ENCODE results near the gene CCDC18.

The CCDC18 gene

GRCh38 chr1:93296555-93297154 is 116.1 kb downstream of the CCDC18 start:
- DNase-seq (ENCODE audit: low read depth in 1 of 2, low spot score in 1 of 2) = no peak

DNA sequence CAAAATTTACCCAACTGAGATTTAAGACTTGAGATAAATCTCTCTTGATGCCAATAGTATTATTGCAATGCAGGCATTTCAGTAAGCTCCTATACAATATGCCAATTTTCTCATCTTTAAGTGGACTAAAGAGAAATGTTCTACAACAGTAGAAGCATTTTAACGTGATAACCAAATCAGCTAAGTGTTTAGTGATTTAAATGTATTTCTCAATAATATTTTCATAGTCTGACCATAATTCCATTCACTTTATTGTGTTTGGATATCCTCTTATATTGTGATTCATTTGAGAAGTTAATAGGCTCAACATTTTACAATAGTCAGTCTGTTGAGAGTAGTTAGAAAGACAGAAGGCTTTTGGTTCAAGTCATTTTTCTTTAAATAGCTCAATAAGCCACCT is 120.6 kb downstream of the CCDC18 start:
- no peak for DNase-seq (ENCODE audit: low read depth in 1 of 2, low spot score in 1 of 2)

GRCh38 chr1:93302078-93302477 is 121.6 kb downstream of the CCDC18 start:
- DNase-seq (ENCODE audit: low read depth in 1 of 2, low spot score in 1 of 2) = no peak

DNA sequence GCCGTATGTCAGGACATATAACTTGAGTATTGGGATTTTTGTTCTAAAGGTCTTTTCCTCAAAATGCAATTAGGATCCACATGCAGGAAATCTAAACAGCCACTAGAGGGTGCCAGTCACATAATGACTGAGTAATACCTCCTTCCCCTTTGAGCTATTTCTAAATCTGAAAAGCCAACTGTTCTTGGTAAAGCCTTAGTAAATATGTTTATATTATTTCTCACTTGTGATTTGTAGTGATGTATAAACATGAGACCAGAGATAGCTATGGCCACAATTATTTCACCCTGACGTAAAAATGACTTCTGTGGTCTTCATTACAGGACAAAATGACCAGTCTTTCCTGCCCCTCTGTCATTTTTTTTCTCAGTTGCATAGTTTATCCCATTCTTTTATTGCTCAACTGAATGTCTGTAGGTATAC is 124.2 kb downstream of the CCDC18 start:
- DNase-seq (ENCODE audit: low read depth in 1 of 2, low spot score in 1 of 2) = peak in 1 of 2 donors; percentile 46

GRCh38 chr1:93306920-93307319 is 126.4 kb downstream of the CCDC18 start:
- no peak for DNase-seq (ENCODE audit: low read depth in 1 of 2, low spot score in 1 of 2)

DNA sequence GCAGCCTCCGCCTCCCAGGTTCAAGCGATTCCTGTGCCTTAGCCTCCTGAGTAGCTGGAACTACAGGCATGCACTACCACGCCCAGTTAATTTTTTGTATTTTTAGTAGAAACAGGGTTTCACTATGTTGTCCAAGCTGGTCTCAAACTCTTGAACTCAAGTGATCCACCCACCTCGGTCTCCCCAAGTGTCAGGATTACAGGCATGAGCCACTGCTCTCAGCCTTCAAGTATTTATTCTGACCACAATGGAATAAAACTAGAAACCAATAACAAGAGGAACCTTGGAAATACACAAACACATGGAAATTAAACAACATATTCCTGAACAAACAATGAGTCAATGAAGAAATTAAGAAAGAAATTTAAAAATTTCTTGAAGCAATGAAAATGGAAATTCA is 132.5 kb downstream of the CCDC18 start:
- DNase-seq (ENCODE audit: low read depth in 1 of 2, low spot score in 1 of 2) = no peak

- DNase-seq (ENCODE audit: low read depth in 1 of 2, low spot score in 1 of 2) = no peak
Measured at GRCh38 chr1:93317207-93317606, 136.7 kb downstream of the CCDC18 start.

DNA sequence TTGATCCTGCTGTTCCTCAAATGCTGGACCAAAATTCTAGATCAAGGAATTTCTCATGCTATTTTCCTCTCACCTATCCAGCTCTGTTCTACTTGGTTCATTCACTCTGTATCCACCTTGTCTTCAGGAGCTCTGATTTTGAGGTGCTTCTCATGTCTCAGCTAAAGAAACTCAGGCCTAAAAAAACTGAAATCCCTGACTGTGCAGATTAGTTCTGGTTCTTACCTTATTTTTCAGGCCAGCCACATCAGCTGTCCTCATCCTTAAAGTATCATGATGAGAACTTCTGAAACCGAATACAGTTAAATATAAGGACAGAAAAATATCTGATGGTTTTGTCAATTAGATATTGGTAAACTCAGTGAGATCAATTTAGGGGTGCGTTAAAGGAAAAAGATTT is 137.4 kb downstream of the CCDC18 start:
- no peak for DNase-seq (ENCODE audit: low read depth in 1 of 2, low spot score in 1 of 2)

- no peak for DNase-seq (ENCODE audit: low read depth in 1 of 2, low spot score in 1 of 2)
Measured at GRCh38 chr1:93321720-93322119, 141.2 kb downstream of the CCDC18 start.

- no peak for DNase-seq (ENCODE audit: low read depth in 1 of 2, low spot score in 1 of 2)
Measured at GRCh38 chr1:93322349-93322748, 141.8 kb downstream of the CCDC18 start.

DNA sequence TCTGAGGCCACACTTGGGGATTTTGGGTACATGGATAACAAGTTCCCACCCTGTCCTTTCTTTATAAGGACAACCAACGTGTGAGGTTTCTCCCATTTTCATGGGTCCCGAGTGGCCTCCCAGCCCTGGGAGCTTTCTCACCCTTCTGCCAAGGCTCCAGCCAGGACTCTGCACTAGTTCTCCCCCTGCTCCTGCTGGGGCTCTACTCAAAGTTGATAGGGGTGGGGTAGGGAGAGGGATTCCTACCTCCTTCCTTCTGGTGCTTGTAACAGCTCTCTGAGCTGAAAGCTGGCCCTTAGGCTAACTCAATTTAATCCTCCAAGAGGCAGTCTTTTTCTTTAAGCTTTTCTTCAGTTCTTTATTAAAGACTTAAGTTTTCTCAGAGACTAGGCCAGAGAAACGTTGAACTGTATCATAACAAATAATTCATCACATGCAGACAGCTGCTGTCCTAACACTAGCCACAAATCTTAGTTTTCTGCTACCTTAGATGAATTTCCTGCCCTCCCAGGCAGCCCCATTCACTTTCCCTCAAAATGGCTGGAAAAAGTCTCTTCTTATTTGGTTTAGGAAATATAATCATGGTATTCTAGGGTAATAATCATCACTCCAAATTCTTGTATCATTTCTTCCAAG is 142.8 kb downstream of the CCDC18 start:
- no peak for DNase-seq (ENCODE audit: low read depth in 1 of 2, low spot score in 1 of 2)

- DNase-seq (ENCODE audit: low read depth in 1 of 2, low spot score in 1 of 2) = no peak
Measured at GRCh38 chr1:93324486-93325464, 144.3 kb downstream of the CCDC18 start.
